SU-DHL-6 (cell line): ENCODE measurements around the gene ITGA8.
"Not testable (repeated sequence)": the region's sequence is repeated elsewhere in the genome, so short reads cannot be mapped to it uniquely, and the experiment has no call there.

Experiments used
- EZH2phosphoT487 ChIP-seq: fragments of 200-600 bp; sonication (generic), shearing (Covaris generic); conservative IDR thresholded peaks from 2 replicates; pipeline ENCODE4 v1.6.1; 2018; ENCODE audit warnings: mild to moderate bottlenecking, antibody characterized with exemption, low read length, moderate library complexity, mixed read lengths
- TF ChIP-seq, protein P1 (sequence below): fragments of 200-600 bp; sonication (generic); IDR thresholded peaks from one replicate; pipeline ENCODE4 v1.5.1; 2017; ENCODE audit warnings: antibody characterized with exemption, mild to moderate bottlenecking, low read length, moderate library complexity; ENCODE audit not compliant: insufficient read depth, poor library complexity, severe bottlenecking

DNA sequence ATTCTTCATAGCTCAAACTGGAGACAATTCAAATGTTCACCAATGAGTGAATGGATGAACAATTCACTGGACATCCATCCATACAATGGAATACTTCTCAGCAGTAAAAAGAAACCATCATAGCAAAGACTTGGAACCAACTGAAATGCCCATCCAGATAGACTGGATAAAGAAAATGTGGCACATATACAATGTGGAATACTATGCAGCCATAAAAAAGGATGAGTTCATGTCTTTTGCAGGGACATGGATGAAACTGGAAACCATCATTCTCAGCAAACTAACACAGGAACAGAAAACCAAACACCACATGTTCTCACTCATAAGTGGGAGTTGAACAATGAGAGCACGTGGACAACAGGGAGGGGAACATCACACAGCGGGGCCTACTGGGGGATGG lies 136.8 kb downstream of the ITGA8 start:
- TF ChIP-seq, protein P1, sequence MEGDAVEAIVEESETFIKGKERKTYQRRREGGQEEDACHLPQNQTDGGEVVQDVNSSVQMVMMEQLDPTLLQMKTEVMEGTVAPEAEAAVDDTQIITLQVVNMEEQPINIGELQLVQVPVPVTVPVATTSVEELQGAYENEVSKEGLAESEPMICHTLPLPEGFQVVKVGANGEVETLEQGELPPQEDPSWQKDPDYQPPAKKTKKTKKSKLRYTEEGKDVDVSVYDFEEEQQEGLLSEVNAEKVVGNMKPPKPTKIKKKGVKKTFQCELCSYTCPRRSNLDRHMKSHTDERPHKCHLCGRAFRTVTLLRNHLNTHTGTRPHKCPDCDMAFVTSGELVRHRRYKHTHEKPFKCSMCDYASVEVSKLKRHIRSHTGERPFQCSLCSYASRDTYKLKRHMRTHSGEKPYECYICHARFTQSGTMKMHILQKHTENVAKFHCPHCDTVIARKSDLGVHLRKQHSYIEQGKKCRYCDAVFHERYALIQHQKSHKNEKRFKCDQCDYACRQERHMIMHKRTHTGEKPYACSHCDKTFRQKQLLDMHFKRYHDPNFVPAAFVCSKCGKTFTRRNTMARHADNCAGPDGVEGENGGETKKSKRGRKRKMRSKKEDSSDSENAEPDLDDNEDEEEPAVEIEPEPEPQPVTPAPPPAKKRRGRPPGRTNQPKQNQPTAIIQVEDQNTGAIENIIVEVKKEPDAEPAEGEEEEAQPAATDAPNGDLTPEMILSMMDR, result not testable (repeated sequence)
- TF ChIP-seq EZH2phosphoT487, result not testable (repeated sequence)
